Myocyte (in vitro differentiated cells): ENCODE data around the gene TARP.
"Not testable (repeated sequence)": the region's sequence is repeated elsewhere in the genome, so short reads cannot be mapped to it uniquely, and the experiment has no call there.

ENCODE experiments used
- DNase-seq: peaks from one replicate; pipeline ENCODE4 v3.0.0-alpha.2; 2012; ENCODE audit warnings: low read depth

Gene TARP

DNA sequence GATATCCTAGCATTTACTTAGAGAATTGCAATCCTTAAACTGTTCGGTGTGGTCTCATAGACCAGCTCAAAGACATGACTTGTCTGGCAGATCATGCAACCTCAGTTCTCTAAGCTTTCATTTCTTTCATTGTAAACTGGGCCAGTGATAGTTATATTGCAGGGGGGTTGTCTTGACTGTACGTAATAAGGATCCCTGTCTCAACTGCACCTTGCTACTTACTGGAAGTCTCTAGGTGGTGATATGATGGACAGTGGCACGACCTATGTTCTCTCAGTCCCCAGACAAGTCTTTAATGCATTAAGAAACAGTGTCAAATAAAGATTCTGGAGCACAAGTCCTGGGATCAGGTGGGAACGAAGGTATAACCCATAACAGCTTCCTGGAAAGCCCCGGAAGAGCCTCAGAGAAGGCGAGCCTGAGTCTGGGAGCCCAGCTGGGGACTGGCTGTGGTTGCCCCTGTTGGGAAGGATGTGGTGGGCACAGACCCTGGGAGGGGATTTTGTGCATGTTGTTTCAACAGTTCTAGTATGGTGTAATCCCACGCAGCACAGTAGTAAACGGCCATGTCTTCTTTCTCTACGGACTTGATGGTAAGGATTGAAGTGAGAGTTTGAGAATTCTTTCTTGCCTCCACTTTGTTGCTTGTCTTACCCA is 26.0 kb upstream of the TARP start:
- no peak for DNase-seq

DNA sequence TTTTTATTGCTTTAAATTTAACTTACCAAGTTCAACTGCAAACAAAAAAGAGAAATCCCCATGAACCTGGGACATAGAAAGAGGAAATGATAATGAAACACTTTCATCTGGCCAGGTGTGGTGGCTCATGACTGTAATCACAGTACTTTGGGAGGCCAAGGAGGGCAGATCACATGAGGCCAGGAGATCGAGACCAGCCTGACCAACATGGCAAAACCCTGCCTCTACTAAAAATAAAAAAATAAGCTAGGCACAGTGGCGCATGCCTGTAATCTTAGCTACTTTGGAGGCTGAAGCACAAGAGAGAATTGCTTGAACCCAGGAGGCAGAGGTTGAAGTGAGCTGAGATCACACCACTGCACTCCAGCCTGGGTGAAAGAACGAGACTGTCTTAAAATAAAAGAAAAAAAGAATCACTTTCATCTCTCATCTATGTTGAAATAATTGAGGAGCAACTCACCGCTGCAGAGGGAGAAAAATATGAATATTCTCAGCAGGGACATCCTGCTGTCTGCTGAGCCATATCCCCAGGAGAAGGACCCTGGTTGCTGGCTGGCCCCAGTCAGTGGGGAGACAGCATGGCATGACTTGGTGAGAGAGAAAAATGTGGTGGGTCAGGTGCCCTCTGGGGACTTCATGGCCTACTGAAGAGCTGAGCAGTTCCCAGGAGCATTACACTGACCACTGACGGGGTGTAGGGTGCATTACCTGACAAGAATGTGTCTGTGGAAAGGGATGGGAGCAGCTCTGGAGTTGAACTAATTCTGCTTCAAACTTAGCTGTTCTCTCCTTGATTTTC is 22.8 kb upstream of the TARP start:
- DNase-seq: no peak

DNA sequence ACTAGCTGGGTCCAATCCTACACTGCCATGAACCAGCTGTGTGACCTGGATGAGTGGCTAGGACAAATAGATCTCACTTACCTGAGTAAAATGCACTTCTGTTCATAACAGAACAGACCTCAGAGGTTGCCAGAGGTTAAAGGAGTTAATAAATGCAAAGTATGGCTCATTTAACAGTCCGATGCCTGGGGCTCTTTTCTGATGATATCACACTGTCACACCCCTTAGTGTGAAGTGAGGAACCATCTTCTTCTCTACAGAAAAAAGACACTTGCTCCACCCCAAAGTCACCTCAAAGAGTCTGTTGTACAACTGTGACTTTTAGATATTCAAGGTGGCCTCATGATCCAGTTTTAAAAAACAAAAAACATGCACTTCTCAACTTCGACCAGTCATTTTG is 21.5 kb upstream of the TARP start:
- no peak for DNase-seq

DNA sequence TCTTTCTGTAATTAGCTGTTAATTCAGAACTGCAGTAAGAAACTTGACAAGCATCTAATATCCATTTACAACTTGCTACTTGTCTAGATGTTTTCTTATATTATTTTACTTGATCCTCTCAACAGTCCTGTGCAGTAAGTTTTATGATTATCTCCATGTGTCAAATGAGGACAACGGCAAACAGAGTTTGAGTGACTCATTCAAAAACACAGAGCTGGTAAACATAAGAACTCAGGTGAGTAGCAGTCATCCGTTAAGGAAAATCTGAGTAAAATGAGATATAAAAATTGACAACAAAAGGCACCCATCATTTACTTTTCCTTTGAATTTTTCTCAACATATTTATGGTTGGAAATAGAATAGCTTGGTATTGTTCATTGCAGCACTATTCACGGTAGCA is 19.0 kb upstream of the TARP start:
- no peak for DNase-seq

DNA sequence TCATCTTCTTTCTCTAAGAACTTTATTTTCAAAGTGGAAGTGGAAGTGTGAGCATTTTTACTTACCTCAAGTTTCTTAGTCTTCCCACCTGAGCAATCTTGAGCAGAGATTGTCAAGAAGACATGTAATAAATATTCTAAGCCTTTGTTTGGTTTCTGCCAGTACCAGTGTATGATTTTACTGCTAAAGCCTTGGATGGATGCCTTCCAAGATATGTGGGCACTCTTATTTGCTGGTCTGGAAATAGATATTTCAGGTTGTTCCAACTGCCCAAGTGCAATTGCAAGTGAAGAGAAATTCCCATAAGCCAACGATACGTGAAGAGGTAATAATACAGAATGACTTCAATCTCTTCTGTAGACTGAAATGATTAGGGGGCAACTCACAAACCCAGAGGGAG is 18.2 kb upstream of the TARP start:
- DNase-seq: no peak

DNA sequence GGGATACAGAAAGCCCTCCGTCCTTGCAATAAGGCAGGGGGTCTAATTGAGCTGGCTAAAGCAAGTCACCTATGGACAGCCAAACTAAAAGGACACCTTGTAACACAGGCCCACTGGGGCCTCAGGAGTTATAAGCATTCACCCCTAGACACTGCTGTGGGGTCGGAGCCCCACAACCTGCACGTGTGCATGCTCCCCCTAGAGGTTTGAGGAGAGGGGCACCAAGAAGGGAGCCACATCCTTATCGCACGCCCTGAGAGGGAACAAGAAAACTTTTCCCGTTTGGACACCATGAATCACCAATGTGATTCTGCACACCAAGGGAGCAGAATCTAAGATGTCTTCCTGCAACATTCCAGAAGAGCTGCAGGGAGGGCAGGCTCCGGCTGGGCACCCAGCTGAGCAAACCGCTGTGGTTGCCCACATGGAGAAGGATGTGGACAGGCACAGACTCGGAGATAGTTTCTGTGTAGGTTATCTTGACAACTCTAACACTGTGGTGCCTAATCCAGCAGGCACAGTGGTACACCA is 17.7 kb upstream of the TARP start:
- no peak for DNase-seq

DNA sequence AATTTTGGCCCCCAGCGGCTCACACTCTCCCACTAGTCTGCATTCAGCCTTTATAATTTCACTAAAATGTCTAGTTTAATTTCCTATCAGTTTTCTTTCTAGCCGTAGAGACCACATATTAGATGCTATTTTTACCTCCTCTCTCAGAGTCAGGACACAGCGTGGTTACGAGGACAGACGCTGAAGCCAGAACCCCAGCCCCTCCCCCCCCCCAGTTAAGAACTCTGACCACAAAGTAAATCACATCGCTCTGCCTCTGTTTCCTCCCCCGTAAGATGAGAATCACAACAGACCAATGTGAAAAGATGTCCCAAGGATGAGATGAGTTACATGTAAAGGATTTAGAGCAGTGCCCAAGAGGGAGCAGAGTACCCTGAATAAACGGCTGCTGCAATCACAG is 11.1 kb upstream of the TARP start:
- peak; percentile 30 for DNase-seq

DNA sequence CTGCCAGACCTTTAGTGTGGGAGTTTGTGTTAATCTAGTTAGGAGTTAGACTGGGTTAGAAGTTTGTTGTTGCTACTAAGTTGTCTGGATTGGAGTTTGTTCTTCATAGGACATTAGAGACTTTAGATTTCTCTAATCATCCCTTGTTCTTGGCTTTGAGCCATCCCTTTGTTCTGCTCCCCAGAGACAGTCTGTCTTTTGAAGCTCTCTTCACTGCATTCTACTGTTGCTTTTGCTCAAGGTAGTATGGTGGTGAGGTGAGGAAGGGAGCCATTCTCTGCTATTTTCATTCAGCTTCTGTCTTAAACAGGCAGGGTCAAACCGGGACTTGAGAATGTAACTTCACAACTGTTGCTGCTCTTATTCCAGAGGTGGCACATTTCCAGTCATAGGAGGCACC is 10.4 kb upstream of the TARP start:
- DNase-seq: peak; percentile 4

DNA sequence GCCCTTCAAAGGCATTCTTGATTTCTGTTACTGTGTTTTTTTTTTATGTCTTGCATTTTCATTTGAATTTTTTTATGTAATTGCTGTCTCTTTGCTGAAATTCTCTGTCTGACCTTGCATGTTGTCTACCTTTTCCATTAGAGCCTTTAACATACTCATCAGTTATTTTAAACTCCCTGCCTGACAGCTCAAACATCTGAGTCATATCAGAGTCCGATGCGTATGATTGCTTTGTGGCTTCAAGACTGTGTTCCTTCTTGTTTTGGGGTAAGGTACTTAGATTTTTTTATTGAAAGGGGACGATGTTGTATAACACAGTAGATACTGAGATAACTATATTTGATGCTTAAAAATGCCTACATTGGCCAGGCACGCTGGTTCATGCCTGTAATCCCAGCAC is 9.7 kb upstream of the TARP start:
- DNase-seq: no peak

DNA sequence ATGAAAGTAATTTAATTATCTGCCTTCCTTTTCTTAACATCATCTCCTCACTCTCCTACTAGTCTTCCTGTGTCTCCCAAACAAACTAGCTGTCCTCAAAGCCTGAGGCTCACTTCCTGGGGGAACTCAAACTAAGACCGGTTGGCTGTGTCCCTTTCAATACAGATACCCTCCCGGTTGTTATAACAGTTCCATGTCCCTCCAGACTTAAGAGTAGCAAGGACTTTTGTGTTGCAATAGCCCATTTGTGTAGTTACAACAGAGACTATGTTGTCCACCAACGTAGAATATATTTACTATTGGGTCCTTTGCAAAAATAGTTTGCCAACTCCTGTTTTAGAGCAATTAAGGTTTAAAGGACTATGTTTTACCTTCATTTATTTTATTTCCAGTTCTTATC is 8.6 kb upstream of the TARP start:
- DNase-seq: no peak

DNA sequence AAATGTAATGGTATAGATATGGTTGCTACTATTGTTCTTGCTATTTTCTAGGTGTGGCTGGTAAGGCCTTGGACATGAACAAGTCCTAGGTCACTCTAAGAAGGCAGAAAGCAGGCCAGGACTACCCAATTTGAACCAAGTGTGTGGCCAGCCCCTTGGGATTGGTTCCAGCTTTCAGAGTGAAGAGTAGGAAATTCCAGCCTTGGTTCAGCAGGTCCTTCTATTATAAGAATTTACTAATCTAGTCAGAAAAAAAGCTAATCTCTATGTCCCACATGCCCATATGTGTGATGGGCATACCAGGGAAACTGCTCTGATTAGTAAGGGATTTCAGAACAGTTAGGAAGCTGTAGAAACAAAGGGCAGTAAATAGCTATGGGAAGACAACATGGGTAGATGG is 7.8 kb upstream of the TARP start:
- no peak for DNase-seq

DNA sequence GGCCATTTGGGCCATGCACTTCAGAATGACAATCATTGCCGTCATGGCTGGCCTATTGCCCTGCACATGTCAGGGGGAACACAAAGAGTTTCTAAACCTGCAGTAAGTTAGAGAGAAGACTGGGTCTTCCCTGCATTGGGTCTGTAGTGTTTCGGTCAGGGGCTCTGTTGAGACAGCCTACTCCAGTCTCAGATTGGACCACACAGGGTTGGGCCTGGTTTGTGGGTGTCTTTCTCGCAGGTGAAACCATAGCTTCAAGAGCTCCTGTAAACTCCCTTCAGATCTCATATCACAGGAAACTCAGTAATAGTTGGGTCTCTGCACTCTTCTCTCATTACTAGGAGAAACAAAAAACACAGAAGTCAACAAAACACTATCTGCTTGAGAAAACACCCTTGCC is 7.3 kb upstream of the TARP start:
- DNase-seq: no peak

DNA sequence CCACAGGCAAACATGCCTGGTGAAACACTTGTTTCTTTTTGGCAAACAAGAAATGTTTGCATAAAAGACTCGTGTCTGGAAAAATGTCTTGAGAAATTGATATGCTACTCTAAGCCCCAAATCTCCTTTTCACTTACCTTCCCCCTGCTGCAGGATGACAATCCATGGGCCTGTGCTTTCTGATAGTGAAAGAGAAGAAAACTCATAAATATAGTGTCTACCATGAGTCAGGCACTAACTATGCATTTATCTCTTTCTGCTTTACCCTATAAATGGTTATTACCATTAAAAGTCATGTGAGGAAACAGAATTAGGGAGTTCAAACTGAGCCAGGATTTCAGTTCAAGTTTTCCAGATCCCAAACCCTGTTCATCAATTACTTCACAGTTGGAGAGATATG is 6.6 kb upstream of the TARP start:
- DNase-seq: no peak

DNA sequence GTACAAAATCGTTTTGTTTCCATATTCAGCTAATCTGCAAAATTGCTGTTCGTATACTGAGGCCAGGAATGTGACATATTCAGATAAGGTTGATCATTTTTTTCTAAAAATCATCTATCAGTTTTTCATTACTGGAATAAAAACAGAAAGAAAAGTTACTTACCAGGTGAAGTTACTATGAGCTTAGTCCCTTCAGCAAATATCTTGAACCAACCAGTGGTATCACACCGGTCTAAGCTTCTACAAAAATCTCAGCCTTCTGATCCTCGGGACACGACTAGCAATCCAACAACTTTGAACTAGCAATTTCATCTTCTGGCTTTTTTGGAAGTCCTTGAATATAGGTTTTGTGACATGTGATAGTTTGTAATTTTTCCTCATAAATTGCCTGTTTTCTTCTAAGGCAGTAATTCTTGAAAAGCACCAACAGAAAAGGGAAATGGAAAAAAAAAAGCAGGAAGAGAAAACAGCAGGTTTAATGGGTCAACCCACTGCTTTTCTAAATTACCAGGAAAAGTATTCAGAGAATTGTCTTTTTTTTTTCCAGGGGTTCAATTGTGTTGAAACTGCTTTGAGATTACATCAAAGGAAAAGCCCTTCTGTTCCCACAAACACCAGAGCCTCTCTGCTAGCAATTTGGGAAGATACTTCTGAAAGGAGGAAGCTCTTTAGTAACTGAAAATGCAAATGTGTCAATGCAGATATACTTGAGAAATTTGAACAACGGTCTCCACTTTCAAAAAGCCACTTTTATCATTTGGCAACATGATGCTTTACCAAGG is 2.9 kb upstream of the TARP start:
- no peak for DNase-seq

DNA sequence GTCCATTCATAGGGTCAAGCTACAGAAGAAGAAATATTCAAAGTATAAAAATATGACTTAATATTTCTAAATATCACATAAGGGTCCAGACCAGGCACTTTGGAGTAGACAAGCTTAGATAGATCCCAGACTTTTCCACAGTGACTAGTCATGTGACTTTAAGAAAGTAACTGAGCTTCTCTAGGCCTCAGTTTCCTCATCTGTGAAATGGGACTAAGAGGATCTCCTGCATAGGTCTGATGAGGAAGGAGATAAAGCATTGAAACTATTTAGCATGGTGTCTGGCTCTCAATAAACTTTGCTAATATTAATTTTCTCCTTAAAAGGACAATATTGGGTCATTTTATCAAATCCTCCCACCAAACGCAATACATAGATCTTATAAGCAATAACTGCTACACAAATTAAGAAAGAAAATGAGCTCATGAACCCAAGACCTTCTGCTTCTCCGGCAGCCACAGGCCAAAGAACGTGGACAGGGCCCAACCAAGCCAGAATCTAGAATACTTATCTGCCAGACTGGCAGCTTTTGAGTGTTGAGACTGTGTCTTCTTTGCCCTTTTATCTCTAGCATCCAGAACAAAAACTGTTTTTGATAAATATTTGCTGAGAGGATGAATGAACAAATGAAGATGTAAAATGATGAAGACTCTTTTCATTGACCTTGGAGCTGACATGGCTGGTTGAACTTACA is 1.6 kb upstream of the TARP start:
- no peak for DNase-seq

DNA sequence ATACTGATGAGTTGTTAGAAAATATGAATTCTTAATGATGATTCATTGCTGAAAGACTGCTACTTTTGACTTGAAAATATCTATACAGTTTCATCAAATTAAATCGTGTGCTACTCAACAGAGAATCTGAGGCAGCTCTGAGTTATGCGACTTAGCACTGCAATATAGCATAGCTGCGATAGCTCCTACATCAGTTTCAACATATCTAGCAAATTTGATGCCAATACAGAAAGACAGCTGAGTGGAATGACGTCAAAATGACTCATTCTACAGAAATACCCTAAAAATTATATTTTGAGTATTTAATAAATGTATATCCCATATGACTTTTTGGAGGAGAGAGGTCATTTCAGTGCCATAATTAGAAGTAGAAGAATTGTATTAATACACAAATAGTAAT is 1.1 kb upstream of the TARP start:
- DNase-seq: no peak

DNA sequence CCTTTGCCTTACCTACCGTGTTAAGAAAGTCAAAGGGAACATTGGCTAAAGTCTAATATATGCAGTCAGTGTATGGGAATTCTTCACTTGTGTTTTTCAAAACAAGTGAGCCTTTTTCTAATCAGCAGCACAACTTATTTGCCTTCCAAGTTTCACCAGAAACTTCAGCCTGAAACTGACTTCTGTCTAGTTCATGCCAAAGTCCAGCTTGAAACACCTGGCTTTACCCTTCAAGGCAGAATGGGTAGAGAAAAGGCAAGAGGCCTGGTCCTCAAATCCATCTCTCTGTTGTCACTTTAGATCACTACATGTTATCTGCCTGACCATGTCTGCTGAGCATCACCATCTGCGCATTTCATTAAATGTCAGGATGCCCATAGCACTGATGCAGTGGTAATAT is 3.0 kb downstream of the TARP start:
- DNase-seq: not testable (repeated sequence)

DNA sequence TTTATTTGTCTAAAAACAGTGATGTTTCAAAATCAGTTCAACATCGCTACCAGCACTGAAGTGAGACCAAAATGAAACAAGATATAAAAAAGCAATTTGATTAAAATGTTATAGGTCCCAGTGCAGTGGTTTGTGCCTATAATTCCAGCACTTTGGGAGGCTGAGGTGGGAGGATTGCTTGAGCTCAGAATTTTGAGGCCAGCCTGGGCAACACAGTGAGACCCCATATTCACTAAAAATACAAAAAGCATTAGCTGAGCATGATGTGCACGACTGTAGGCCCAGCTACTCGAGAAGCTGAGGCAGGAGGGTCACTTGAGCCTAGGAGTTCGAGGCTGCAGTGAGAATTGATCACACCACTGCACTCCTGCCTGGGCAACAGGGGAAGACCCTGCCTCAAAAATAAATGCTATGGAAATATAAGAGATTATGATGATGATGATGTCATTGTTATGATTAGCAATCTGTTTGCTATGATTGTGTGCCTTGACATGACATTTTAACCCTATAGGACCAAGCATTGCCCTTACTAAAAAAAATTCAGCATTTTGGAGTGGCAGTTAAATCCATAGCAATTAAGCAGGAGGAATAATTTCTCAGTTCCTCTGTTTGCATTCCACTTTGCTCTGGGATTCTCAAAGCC is 3.6 kb downstream of the TARP start:
- not testable (repeated sequence) for DNase-seq

DNA sequence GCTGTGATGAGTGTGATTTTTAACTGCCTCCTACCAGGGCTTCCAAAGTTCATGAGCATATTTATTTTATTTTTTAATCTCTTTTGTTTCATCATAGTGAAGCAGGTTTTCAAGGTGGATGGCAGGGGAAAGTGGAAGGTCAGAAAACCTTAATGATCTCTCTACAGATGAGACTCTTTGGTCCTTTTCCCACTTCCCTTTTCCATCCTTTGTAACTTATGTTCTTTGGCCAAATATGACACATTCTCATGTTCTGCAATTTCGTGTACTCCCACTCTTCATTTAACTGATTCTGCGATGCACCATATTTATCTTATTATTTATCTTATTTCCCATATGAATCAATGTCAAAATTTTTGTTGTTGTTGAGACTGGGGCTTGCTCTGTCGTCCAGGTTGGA is 7.5 kb downstream of the TARP start:
- not testable (repeated sequence) for DNase-seq

DNA sequence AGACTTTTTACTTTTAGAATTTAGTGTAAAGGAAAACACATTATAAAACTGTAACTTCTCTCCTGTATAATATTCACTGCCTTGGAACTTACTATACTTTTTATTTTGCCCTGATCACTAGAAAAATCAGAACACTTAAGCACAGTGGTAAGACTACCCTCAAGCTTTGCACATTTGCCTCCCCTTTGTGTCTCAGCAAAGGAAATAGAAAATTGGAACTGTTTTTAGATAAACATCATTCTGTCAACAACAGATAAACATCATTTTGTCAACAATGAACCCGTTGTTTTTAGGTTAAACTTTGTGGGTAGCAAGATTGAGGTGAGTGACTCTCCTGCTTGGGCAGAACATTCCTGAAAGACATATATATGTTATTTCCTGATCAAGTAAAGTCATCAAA is 8.8 kb downstream of the TARP start:
- DNase-seq: not testable (repeated sequence)

DNA sequence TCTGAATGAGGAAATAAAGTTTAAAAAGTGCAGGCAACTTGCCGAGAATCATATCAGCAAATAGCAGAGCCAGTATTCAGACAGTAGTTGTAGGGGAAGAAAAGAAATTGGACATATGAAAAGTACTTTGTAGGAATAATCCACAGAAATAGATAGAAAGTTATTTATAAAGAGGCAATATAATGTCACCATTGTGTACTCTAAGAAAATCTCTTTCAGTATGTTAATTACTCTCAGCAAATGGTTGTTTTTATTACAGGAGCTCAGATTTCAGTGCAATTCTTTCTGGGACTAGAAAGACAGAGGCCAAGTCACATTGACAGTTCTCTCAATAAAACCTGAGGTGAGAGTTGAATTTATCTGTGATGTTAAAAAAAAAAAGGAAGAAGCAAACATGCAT is 10.2 kb downstream of the TARP start:
- DNase-seq: not testable (repeated sequence)
